KMS-11 (cell line): ENCODE results near the gene ATP1A1.
A peak's percentile ranks its signal among the peaks of the same experiment; 100 is the strongest.

ENCODE experiments used
- H2AFZ ChIP-seq: fragments of 200-600 bp; sonication (generic); 2 replicates; pipeline ENCODE4 v1.6.1; 2016; ENCODE audit warnings: antibody characterized with exemption, mixed run types, low read depth
- H3K27ac ChIP-seq: fragments of 200-600 bp; sonication (generic); 2 replicates; pipeline ENCODE4 v1.6.1; 2016; ENCODE audit warnings: mild to moderate bottlenecking, mixed run types
- H3K27me3 ChIP-seq: fragments of 200-600 bp; sonication (generic); 2 replicates; pipeline ENCODE4 v1.6.1; 2017; ENCODE audit warnings: mild to moderate bottlenecking, low read depth, mixed run types, moderate library complexity; ENCODE audit not compliant: insufficient read depth
- H3K36me3 ChIP-seq: fragments of 200-600 bp; sonication (generic); 2 replicates; pipeline ENCODE4 v1.6.1; 2017; ENCODE audit warnings: mild to moderate bottlenecking, mixed run types; ENCODE audit not compliant: insufficient read depth
- H3K4me1 ChIP-seq: fragments of 200-600 bp; sonication (generic); 2 replicates; pipeline ENCODE4 v1.6.1; 2016; ENCODE audit warnings: mild to moderate bottlenecking, low read depth, mixed run types; ENCODE audit not compliant: poor library complexity, severe bottlenecking
- H3K4me2 ChIP-seq: fragments of 200-600 bp; sonication (generic); 2 replicates; pipeline ENCODE4 v1.7.0; 2016; ENCODE audit warnings: mild to moderate bottlenecking, mixed run types
- H3K4me3 ChIP-seq: fragments of 200-600 bp; sonication (generic); IDR thresholded peaks from 2 replicates; pipeline ENCODE4 v1.6.1; 2017; ENCODE audit warnings: low read depth, low read length, mixed read lengths; ENCODE audit not compliant: insufficient read depth
- H3K79me2 ChIP-seq: fragments of 200-600 bp; sonication (generic); 2 replicates; pipeline ENCODE4 v1.6.1; 2016; ENCODE audit warnings: low read depth, mixed run types; ENCODE audit not compliant: insufficient read depth
- H3K9ac ChIP-seq: fragments of 200-600 bp; sonication (generic); 2 replicates; pipeline ENCODE4 v1.6.1; 2016; ENCODE audit warnings: mild to moderate bottlenecking, mixed run types
- H4K20me1 ChIP-seq: fragments of 200-600 bp; sonication (generic); 2 replicates; pipeline ENCODE4 v1.6.1; 2016; ENCODE audit warnings: mild to moderate bottlenecking, mixed run types; ENCODE audit not compliant: insufficient read depth
- TF ChIP-seq, protein P1 (sequence below): fragments of 200-600 bp; sonication (generic); conservative IDR thresholded peaks from 2 replicates; pipeline ENCODE4 v1.6.1; 2017; ENCODE audit warnings: low read depth, mild to moderate bottlenecking, antibody characterized with exemption, low read length, moderate library complexity, mixed read lengths

Gene ATP1A1

DNA sequence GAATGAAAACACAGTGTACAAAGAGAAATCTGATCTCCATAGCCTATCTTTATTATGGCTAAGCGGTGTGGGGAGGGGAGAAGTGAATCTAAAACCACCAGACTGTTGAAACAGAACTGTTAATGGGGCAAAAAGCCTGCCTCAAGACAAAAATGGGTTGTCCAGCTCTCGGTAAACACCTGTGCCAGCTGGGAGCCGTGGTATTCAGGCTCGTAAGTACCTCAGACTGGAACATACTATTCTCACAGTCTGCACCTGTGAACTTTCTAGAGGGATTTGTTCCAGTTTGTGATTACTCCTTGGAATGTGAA is 42.7 kb upstream of the ATP1A1 start:
- Histone ChIP-seq H3K4me3 (no peak overlapping the region), H3K27ac (peak overlapping the region; percentile 86), H4K20me1 (no peaks in the 10 kb centered on the region), H3K4me2 (peak overlapping the region; percentile 88), H3K9ac (peak overlapping the region; percentile 34; the same call in 1 of the 2 replicates), H3K4me1 (peaks cover 94% of the 10 kb centered on the region), H2AFZ (peak overlapping the region; percentile 59; the same call in 1 of the 2 replicates), H3K27me3 (no peaks in the 10 kb centered on the region), H3K36me3 (no peaks in the 10 kb centered on the region), H3K79me2 (no peaks in the 10 kb centered on the region)
- TF ChIP-seq, protein P1, sequence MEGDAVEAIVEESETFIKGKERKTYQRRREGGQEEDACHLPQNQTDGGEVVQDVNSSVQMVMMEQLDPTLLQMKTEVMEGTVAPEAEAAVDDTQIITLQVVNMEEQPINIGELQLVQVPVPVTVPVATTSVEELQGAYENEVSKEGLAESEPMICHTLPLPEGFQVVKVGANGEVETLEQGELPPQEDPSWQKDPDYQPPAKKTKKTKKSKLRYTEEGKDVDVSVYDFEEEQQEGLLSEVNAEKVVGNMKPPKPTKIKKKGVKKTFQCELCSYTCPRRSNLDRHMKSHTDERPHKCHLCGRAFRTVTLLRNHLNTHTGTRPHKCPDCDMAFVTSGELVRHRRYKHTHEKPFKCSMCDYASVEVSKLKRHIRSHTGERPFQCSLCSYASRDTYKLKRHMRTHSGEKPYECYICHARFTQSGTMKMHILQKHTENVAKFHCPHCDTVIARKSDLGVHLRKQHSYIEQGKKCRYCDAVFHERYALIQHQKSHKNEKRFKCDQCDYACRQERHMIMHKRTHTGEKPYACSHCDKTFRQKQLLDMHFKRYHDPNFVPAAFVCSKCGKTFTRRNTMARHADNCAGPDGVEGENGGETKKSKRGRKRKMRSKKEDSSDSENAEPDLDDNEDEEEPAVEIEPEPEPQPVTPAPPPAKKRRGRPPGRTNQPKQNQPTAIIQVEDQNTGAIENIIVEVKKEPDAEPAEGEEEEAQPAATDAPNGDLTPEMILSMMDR, result no peak

DNA sequence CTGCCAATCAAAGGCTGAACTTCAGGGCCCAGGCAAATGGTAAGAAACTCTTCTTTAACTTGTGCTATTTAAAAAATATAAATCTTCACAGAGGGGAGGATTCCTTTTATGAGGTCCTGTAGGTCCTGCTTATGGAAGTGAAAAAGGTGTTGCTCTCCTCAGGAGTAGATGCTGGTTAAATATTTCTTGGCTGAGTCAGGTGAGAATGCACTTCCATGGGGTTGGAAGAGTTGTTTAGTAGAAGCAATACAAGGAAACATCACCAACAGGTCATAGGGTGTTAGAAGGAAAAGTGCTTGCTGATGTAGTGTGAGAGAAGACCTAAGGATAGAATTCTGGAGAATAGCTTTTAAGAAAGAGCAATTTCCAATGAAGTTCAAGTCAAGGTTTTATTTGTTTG is 42.2 kb upstream of the ATP1A1 start:
- Histone ChIP-seq H3K36me3 (no peaks in the 10 kb centered on the region), H3K27me3 (no peaks in the 10 kb centered on the region), H3K4me1 (peaks cover 89% of the 10 kb centered on the region), H2AFZ (no peak overlapping the region), H3K4me2 (peak overlapping the region; percentile 88), H3K27ac (peak overlapping the region; percentile 86), H3K79me2 (no peaks in the 10 kb centered on the region), H3K4me3 (no peak overlapping the region), H4K20me1 (no peaks in the 10 kb centered on the region), H3K9ac (peak overlapping the region; percentile 34; the same call in 1 of the 2 replicates)
- TF ChIP-seq, protein P1, result no peak

DNA sequence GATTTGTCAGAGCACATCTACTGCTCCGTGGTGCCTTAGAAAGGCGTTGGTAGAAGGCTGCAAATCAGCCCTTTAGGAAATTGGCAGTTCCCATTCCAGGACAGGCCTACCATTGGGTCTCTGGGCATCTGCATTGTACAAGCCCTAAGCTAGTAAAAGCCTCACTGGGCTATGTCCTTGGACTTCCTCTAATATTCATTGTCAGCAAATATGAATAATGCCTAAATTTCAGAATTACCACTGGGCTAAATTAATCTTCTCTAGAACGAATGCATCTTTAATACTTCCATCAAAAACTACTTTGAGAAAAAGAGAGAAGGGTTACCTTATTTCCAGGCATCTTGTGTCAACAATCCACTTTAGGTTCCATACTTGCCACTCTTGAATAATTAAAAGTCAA is 41.5 kb upstream of the ATP1A1 start:
- Histone ChIP-seq H3K36me3 (no peaks in the 10 kb centered on the region), H3K27me3 (no peaks in the 10 kb centered on the region), H4K20me1 (no peaks in the 10 kb centered on the region), H3K4me2 (peak overlapping the region; percentile 88; the same call in 1 of the 2 replicates), H3K4me1 (peaks cover 82% of the 10 kb centered on the region), H3K27ac (peak overlapping the region; percentile 86; the same call in 1 of the 2 replicates), H3K79me2 (no peaks in the 10 kb centered on the region), H2AFZ (no peak overlapping the region), H3K9ac (no peak overlapping the region), H3K4me3 (no peak overlapping the region)
- TF ChIP-seq, protein P1, result no peak

DNA sequence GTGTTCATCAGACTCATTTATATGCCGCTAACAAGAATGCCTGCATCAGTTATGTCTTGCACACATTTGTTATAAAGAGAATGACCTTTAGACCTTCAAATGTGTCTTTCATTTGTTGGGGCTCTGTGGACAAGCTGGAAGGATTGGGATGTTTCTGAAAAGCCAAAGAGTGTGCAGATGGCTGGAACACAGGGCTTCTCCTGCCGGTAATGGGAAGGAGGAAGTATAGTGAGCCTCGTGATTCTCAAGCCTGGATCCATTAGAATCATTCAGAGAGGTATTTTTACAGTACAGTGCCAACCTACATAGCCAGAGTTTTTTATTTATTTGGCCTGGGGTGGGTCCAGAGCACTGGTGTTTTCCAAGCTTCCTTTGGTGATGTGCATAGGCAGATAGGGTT is 40.6 kb upstream of the ATP1A1 start:
- Histone ChIP-seq H3K4me2 (peak overlapping the region; percentile 16; the same call in 1 of the 2 replicates), H3K4me1 (peaks cover 72% of the 10 kb centered on the region), H3K36me3 (no peaks in the 10 kb centered on the region), H2AFZ (no peak overlapping the region), H4K20me1 (no peaks in the 10 kb centered on the region), H3K9ac (no peak overlapping the region), H3K27ac (no peak overlapping the region), H3K79me2 (no peaks in the 10 kb centered on the region), H3K4me3 (no peak overlapping the region), H3K27me3 (no peaks in the 10 kb centered on the region)
- TF ChIP-seq, protein P1, result no peak
